Measurements from ENCODE around the gene SNRNP25. TPM values are rescaled to one million over a fixed set of nuclear protein-coding genes. Genes with fewer than 3 reads are reported as not detected.

The SNRNP25 gene
- total and polyA plus RNA-seq, 2 of the 8 experiments (the other 6 are each of a cell fraction or from before 2014, with no cell fraction given) = 53.0 to 58.4 TPM

- Histone ChIP-seq H3K36me3 (ENCODE audit: control insufficient read depth in 2 of 4, insufficient read depth in 4 of 4, low read length in 3 of 4) (peaks cover 0 to 3% (median 0%) of the 10 kb centered on the region in 4 experiments; a peak in 1 of 8 replicates), H4K5ac (ENCODE audit: insufficient read length, low read depth, low read length) (no peak overlapping the region), H2AK5ac (ENCODE audit: low read depth, low read length) (no peak overlapping the region), H3K14ac (ENCODE audit: insufficient read length) (no peak overlapping the region), H3K9me3 (ENCODE audit: insufficient read depth in 2 of 2, low read depth in 1 of 2, low read length in 1 of 2) (no peaks in the 10 kb centered on the region), H4K20me1 (replicated peaks in 1 of 2; ENCODE audit: control insufficient read depth in 1 of 2, insufficient read depth in 2 of 2, low read length in 2 of 2) (peaks cover 0 to 5% of the 10 kb centered on the region in 2 experiments), H3K4me1 (replicated peaks in 1 of 4; ENCODE audit: control insufficient read depth in 3 of 4, insufficient read depth in 4 of 4, low read length in 3 of 4) (peaks cover 0 to 1% (median 0%) of the 10 kb centered on the region in 4 experiments; a peak in 1 of 7 replicates), H3K79me1 (ENCODE audit: low read depth, low read length) (no peaks in the 10 kb centered on the region), H3K27ac (ENCODE audit: low read depth, low read length) (no peak overlapping the region), H3K23ac (ENCODE audit: insufficient read length) (no peak overlapping the region), H3K18ac (ENCODE audit: extremely low read depth, low read length) (no peak overlapping the region), H4K91ac (replicated peaks; ENCODE audit: insufficient read length, low read length) (no peak overlapping the region), H3K23me2 (ENCODE audit: low read depth, low read length) (no peaks in the 10 kb centered on the region), H3K79me2 (ENCODE audit: control insufficient read depth in 1 of 2, insufficient read depth in 2 of 2, low read length in 2 of 2) (no peaks in the 10 kb centered on the region), H3K4me2 (ENCODE audit: insufficient read depth in 1 of 2, low read depth in 2 of 2, low read length in 2 of 2) (no peak overlapping the region), H2AFZ (ENCODE audit: low read length) (no peak overlapping the region), H3K56ac (replicated peaks; ENCODE audit: insufficient read length, low read depth, low read length) (no peak overlapping the region), H3K9ac (replicated peaks in 1 of 4; ENCODE audit: extremely low read depth in 1 of 4, low read depth in 3 of 4, low read length in 3 of 4) (no peak overlapping the region), H3K4me3 (ENCODE audit: extremely low read depth in 1 of 4, insufficient read depth in 2 of 4, low read depth in 3 of 4, low read length in 4 of 4) (no peak overlapping the region), H3K27me3 (replicated peaks in 1 of 4; ENCODE audit: control insufficient read depth in 3 of 4, extremely low read depth in 1 of 4, insufficient read depth in 3 of 4, low read length in 3 of 4) (no peaks in the 10 kb centered on the region; a peak in 1 of 7 replicates), H2BK12ac (ENCODE audit: low read depth, low read length) (no peak overlapping the region), H2BK20ac (ENCODE audit: low read length) (no peak overlapping the region), H2BK15ac (ENCODE audit: low read length) (no peak overlapping the region), H2BK5ac (ENCODE audit: low read depth, low read length) (no peak overlapping the region), H4K8ac (ENCODE audit: extremely low read depth, insufficient read depth, low read length) (no peak overlapping the region), H2BK120ac (replicated peaks; ENCODE audit: low read depth, low read length) (no peak overlapping the region), H3K4ac (replicated peaks; ENCODE audit: insufficient read length, low read depth, low read length) (no peak overlapping the region)
- TF ChIP-seq HDAC2 (IDR thresholded peaks at IDR 0.05; ENCODE audit: borderline replicate concordance in 1 of 2, low read depth in 2 of 2, low read length in 2 of 2) (no peak), JUND (IDR thresholded peaks at IDR 0.05; ENCODE audit: low read length) (no peak), TBP (IDR thresholded peaks at IDR 0.05; ENCODE audit: low read depth, low read length) (no peak)
- TF ChIP-seq, protein P1, sequence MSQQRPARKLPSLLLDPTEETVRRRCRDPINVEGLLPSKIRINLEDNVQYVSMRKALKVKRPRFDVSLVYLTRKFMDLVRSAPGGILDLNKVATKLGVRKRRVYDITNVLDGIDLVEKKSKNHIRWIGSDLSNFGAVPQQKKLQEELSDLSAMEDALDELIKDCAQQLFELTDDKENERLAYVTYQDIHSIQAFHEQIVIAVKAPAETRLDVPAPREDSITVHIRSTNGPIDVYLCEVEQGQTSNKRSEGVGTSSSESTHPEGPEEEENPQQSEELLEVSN (IDR thresholded peaks at IDR 0.05) = no peak
- WGBS, 2 experiments (ENCODE audit: extremely low coverage in 1 of 2, insufficient coverage in 1 of 2, insufficient read length in 1 of 2, insufficient replicate concordance in 2 of 2, low coverage in 1 of 2, low lambda C conversion rate in 2 of 2, missing lambda C conversion rate in 1 of 2) = 92% methylated on average over 5 of the region's 5 CpGs; no CpG with 5 or more reads in 1 of the 2 experiments
- FAIRE-seq (no peak), DNase-seq (ENCODE audit: low read depth in 1 of 2, low spot score in 2 of 2) (no peak)
- ChIA-PET POLR2A (ENCODE audit: partially characterized antibody) (interaction anchor here (0.5 to 1.6 kb wide), 5 partner anchors 12 to 80 kb away, joined by 3 to 4 read pairs (median 3); partner anchors contain the start of gene RHBDF1), CTCF (ENCODE audit: partially characterized antibody) (interaction anchor here (0.7 to 5.8 kb wide), 9 partner anchors 8 to 258 kb away, joined by 3 to 80 read pairs (median 6); partner anchors contain the start of genes HBQ1, POLR3K and SNRNP25)
Measured at GRCh38 chr16:104355-104754, 50.7 kb downstream of the SNRNP25 start.
